SW480 (cell line): ENCODE results near the gene HES5.

Experiments
- DNase-seq: peaks from one replicate; pipeline ENCODE4 v3.0.0-alpha.2; 2016; ENCODE audit warnings: low spot score

HES5 gene

GRCh38 chr1:2514863-2515762, 14.9 kb downstream of the HES5 start:
- no peak for DNase-seq

GRCh38 chr1:2513939-2514652, 16.0 kb downstream of the HES5 start:
- DNase-seq = no peak

GRCh38 chr1:2512862-2513421, 17.1 kb downstream of the HES5 start:
- DNase-seq = no peak

- DNase-seq = no peak
Observed at GRCh38 chr1:2510366-2511155, 19.5 kb downstream of the HES5 start.

GRCh38 chr1:2509589-2509988, 20.5 kb downstream of the HES5 start:
- DNase-seq = no peak

GRCh38 chr1:2508751-2509150, 21.3 kb downstream of the HES5 start:
- DNase-seq = no peak

- DNase-seq = no peak
Observed at GRCh38 chr1:2508180-2508579, 21.9 kb downstream of the HES5 start.

GRCh38 chr1:2507744-2508155, 22.3 kb downstream of the HES5 start:
- DNase-seq = no peak

GRCh38 chr1:2506901-2507565, 23.0 kb downstream of the HES5 start:
- no peak for DNase-seq

- DNase-seq = no peak
Observed at GRCh38 chr1:2506007-2506860, 23.8 kb downstream of the HES5 start.

- DNase-seq = no peak
Observed at GRCh38 chr1:2505461-2505994, 24.5 kb downstream of the HES5 start.

GRCh38 chr1:2504949-2505272, 25.2 kb downstream of the HES5 start:
- DNase-seq = no peak

GRCh38 chr1:2504225-2504948, 25.7 kb downstream of the HES5 start:
- no peak for DNase-seq

- DNase-seq = no peak
Observed at GRCh38 chr1:2503554-2504224, 26.4 kb downstream of the HES5 start.

GRCh38 chr1:2502661-2503553, 27.2 kb downstream of the HES5 start:
- no peak for DNase-seq

GRCh38 chr1:2502210-2502609, 27.9 kb downstream of the HES5 start:
- DNase-seq = no peak

- no peak for DNase-seq
Observed at GRCh38 chr1:2501820-2502119, 28.3 kb downstream of the HES5 start.

GRCh38 chr1:2501041-2501819, 28.8 kb downstream of the HES5 start:
- DNase-seq = no peak
